CD14-positive monocyte (primary cell): ENCODE measurements around the gene CPN1. TPM values are rescaled to one million over a fixed set of nuclear protein-coding genes. Genes with fewer than 3 reads are reported as not detected.

ENCODE experiments used
- DNase-seq, 3 donors: peaks; one replicate each; pipeline ENCODE4 v3.0.0-alpha.2; 2011 to 2022
- H2AFZ ChIP-seq: 2 replicates; pipeline ENCODE4 v1.6.0; 2012; ENCODE audit warnings: mild to moderate bottlenecking, low read depth, low read length, inconsistent platforms; ENCODE audit not compliant: insufficient read depth, poor library complexity, severe bottlenecking
- H3K27ac ChIP-seq, 2 donors: 1 replicate in 1 of 2; 2 replicates in 1 of 2; pipeline ENCODE4 v1.5.1; 2012 to 2013; ENCODE audit warnings: low read length in 2 of 2, control low read depth in 1 of 2, inconsistent platforms in 1 of 2, low read depth in 1 of 2, mild to moderate bottlenecking in 1 of 2
- H3K27me3 ChIP-seq, 2 donors: one replicate each; pipeline versions ENCODE4 v1.6.0 to v1.6.1; 2011 to 2013; ENCODE audit warnings: low read length in 2 of 2; ENCODE audit not compliant: control insufficient read depth in 2 of 2, insufficient read depth in 2 of 2
- H3K36me3 ChIP-seq, 2 donors: replicated peaks in 1 of 2; 1 replicate in 1 of 2; 2 replicates in 1 of 2; pipeline versions ENCODE4 v1.5.1 to v1.6.1; 2012 to 2013; ENCODE audit warnings: low read length in 2 of 2, control low read depth in 1 of 2, inconsistent platforms in 1 of 2, mild to moderate bottlenecking in 1 of 2; ENCODE audit not compliant: insufficient read depth in 2 of 2, control insufficient read depth in 1 of 2
- H3K4me1 ChIP-seq, 2 donors: 1 replicate in 1 of 2; 2 replicates in 1 of 2; pipeline versions ENCODE4 v1.5.1 to v1.6.1; 2012 to 2013; ENCODE audit warnings: low read length in 2 of 2, control low read depth in 1 of 2, inconsistent platforms in 1 of 2, mild to moderate bottlenecking in 1 of 2, moderate library complexity in 1 of 2; ENCODE audit not compliant: insufficient read depth in 2 of 2, control insufficient read depth in 1 of 2
- H3K4me2 ChIP-seq: replicated peaks from 2 replicates; pipeline ENCODE3; 2012; ENCODE audit warnings: low read length, moderate library complexity, mild to moderate bottlenecking; ENCODE audit not compliant: poor library complexity, severe bottlenecking; ENCODE audit errors: extremely low read depth
- H3K4me3 ChIP-seq, 3 experiments: fragments of 200-600 bp in 1 of 3; sonication (generic) in 1 of 3; replicated peaks in 1 of 3; 1 replicate in 2 of 3; 2 replicates in 1 of 3; pipeline ENCODE4 v1.5.1; 2011 to 2013; ENCODE audit warnings: low read length in 3 of 3, mild to moderate bottlenecking in 3 of 3, control low read depth in 2 of 3, low read depth in 2 of 3, inconsistent platforms in 1 of 3, moderate library complexity in 1 of 3
- H3K79me2 ChIP-seq: 2 replicates; pipeline ENCODE4 v1.6.0; 2012; ENCODE audit warnings: mild to moderate bottlenecking, control low read depth, inconsistent platforms, low read length, moderate library complexity; ENCODE audit not compliant: insufficient read depth
- H3K9ac ChIP-seq: 2 replicates; pipeline ENCODE4 v1.6.0; 2017; ENCODE audit warnings: low read length, mild to moderate bottlenecking; ENCODE audit not compliant: insufficient read depth, poor library complexity, severe bottlenecking
- H3K9me3 ChIP-seq, 2 donors: replicated peaks in 1 of 2; 1 replicate in 1 of 2; 2 replicates in 1 of 2; pipeline versions ENCODE4 v1.5.1 to v1.6.1; 2012 to 2013; ENCODE audit warnings: low read length in 2 of 2, control low read depth in 1 of 2; ENCODE audit not compliant: control insufficient read depth in 1 of 2, insufficient read depth in 1 of 2
- H4K20me1 ChIP-seq: 2 replicates; pipeline ENCODE4 v1.6.0; 2012; ENCODE audit warnings: mild to moderate bottlenecking, low read length, control low read depth, moderate library complexity; ENCODE audit not compliant: insufficient read depth
- H3K27ac Mint-ChIP-seq, 7 donors: one replicate each; pipeline ENCODE4 v1.8.0; 2020; ENCODE audit warnings: mild to moderate bottlenecking in 7 of 7, mixed read lengths in 7 of 7, moderate library complexity in 6 of 7, inconsistent platforms in 2 of 7
- H3K27me3 Mint-ChIP-seq, 3 donors: one replicate each; pipeline ENCODE4 v1.8.0; 2021 to 2022; ENCODE audit warnings: low read depth in 3 of 3, mild to moderate bottlenecking in 3 of 3, mixed read lengths in 3 of 3, moderate library complexity in 3 of 3, inconsistent platforms in 1 of 3
- H3K36me3 Mint-ChIP-seq, 2 donors: one replicate each; pipeline ENCODE4 v1.8.0; 2020; ENCODE audit warnings: mixed read lengths in 2 of 2, inconsistent platforms in 1 of 2, mild to moderate bottlenecking in 1 of 2
- H3K4me1 Mint-ChIP-seq: one replicate; pipeline ENCODE4 v1.8.0; 2020; ENCODE audit warnings: mild to moderate bottlenecking, mixed read lengths
- H3K4me3 Mint-ChIP-seq, 2 donors: one replicate each; pipeline ENCODE4 v1.8.0; 2020; ENCODE audit warnings: mild to moderate bottlenecking in 2 of 2, mixed read lengths in 2 of 2, moderate library complexity in 1 of 2
- H3K9me3 Mint-ChIP-seq, 7 donors: one replicate each; pipeline ENCODE4 v1.8.0; 2020 to 2022; ENCODE audit warnings: mixed read lengths in 7 of 7, mild to moderate bottlenecking in 6 of 7, moderate library complexity in 6 of 7, inconsistent platforms in 2 of 7
- WGBS: methylation state at CpG from one replicate; pipeline ENCODE4 v1.1.5; 2013; ENCODE audit warnings: missing lambda C conversion rate; ENCODE audit not compliant: insufficient coverage; 5-methylcytosine and 5-hydroxymethylcytosine counted together
- intact Hi-C, 2 donors: fragments of 100-400 bp; cut with micrococcal nuclease; formaldehyde crosslinking; loops; one replicate each; pipeline versions ENCODE4 v1.15.0 to v1.15.1; 2023
- polyA plus RNA-seq, 3 donors: library from polyadenylated mRNA; depleted of rRNA in 1 of 3; unstranded in 2 of 3; stranded (reverse) in 1 of 3; fragments of 300-500 nt in 2 of 3; fragments of >200 nt in 1 of 3; fragmentation: Illumina TruSeq in 2 of 3; gene quantifications; 1 replicate in 2 of 3; 2 replicates in 1 of 3; pipeline ENCODE4 v1.2.3, GENCODE V29; 2012 to 2021
- TF ChIP-seq, protein P1 (sequence below): fragments of 200-600 bp; IDR thresholded peaks from one replicate; pipeline ENCODE4 v1.8.0; 2022; ENCODE audit warnings: antibody characterized with exemption, mild to moderate bottlenecking

CPN1 gene
- polyA plus RNA-seq, 3 donors, result not detected

DNA sequence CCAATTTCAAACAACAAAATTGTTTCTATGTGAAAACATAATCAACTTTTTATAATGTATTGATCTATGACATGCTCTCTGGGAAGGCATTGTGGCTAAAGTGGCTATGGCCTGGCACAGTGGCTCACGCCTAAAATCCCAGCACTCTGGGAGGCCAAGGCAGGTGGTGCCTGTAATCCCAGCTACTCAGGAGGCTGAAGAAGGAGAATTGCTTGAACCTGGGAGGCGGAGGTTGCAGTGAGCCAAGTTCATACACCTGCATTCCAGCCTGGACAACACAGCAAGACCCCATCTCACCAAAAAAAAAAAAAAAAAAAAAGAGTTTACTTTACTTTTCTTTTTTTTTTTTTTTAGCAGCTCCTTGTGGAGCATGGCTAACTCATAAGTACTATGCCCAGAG lies 38.9 kb upstream of the CPN1 start:
- Histone ChIP-seq H3K27me3 (no peaks in the 10 kb centered on the region), H3K4me1 (no peaks in the 10 kb centered on the region), H3K9me3 (no peaks in the 10 kb centered on the region), H2AFZ (no peak overlapping the region), H3K4me2 (no peak overlapping the region), H3K4me3 (no peak overlapping the region), H3K79me2 (no peaks in the 10 kb centered on the region), H4K20me1 (no peaks in the 10 kb centered on the region), H3K27ac (no peak overlapping the region), H3K36me3 (no peaks in the 10 kb centered on the region), H3K9ac (no peak overlapping the region)
- no peaks in the 10 kb centered on the region for H3K4me1 Mint-ChIP-seq
- no peak overlapping the region for H3K4me3 Mint-ChIP-seq
- H3K36me3 Mint-ChIP-seq, result no peaks in the 10 kb centered on the region
- WGBS, result 100% methylated on average over 1 of the region's 2 CpGs
- intact Hi-C loops, result no loop called here
- H3K27me3 Mint-ChIP-seq, result peaks cover 9 to 14% (median 12%) of the 10 kb centered on the region in 3 donors
- no peak for DNase-seq
- TF ChIP-seq, protein P1, sequence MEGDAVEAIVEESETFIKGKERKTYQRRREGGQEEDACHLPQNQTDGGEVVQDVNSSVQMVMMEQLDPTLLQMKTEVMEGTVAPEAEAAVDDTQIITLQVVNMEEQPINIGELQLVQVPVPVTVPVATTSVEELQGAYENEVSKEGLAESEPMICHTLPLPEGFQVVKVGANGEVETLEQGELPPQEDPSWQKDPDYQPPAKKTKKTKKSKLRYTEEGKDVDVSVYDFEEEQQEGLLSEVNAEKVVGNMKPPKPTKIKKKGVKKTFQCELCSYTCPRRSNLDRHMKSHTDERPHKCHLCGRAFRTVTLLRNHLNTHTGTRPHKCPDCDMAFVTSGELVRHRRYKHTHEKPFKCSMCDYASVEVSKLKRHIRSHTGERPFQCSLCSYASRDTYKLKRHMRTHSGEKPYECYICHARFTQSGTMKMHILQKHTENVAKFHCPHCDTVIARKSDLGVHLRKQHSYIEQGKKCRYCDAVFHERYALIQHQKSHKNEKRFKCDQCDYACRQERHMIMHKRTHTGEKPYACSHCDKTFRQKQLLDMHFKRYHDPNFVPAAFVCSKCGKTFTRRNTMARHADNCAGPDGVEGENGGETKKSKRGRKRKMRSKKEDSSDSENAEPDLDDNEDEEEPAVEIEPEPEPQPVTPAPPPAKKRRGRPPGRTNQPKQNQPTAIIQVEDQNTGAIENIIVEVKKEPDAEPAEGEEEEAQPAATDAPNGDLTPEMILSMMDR, result no peak
- peaks cover 0 to 7% (median 0%) of the 10 kb centered on the region in 7 donors for H3K9me3 Mint-ChIP-seq
- no peak overlapping the region for H3K27ac Mint-ChIP-seq

DNA sequence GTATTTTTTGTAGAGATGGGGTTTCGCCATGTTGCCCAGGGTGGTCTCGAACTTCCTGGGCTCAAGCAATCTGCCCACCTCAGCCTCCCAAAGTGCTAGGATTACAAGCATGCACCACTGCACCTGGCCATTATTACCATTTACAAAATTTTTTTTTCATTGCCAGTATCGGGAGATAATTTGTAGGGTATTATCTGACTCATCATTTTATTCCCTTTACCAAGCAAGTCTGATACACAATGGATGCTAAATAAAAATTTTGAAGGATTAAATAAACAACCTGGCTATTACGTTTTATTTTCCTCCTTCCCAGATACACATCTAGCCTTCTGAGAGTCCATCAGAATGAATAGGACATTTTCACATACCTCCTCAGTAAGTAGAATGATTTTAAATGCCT lies 38.1 kb upstream of the CPN1 start:
- Histone ChIP-seq H3K9me3 (no peaks in the 10 kb centered on the region), H3K79me2 (no peaks in the 10 kb centered on the region), H3K27ac (no peak overlapping the region), H3K4me3 (no peak overlapping the region), H3K9ac (no peak overlapping the region), H3K27me3 (peaks cover 0 to under 1% of the 10 kb centered on the region in 2 donors), H3K36me3 (no peaks in the 10 kb centered on the region), H4K20me1 (no peaks in the 10 kb centered on the region), H3K4me2 (no peak overlapping the region), H2AFZ (no peak overlapping the region), H3K4me1 (no peaks in the 10 kb centered on the region)
- Mint-ChIP-seq H3K27ac (no peak overlapping the region), H3K9me3 (peaks cover 0 to 8% (median under 1%) of the 10 kb centered on the region in 7 donors), H3K4me1 (peaks cover 1% of the 10 kb centered on the region), H3K27me3 (peaks cover 14 to 16% (median 15%) of the 10 kb centered on the region in 3 donors), H3K36me3 (peaks cover 0 to 1% of the 10 kb centered on the region in 2 donors), H3K4me3 (no peak overlapping the region)
- DNase-seq, result no peak
- intact Hi-C loops, result no loop called here
- TF ChIP-seq, protein P1, result no peak
- no CpG with 5 or more reads among the region's 4 CpGs for WGBS
